CD1c-positive myeloid dendritic cell (primary cell): ENCODE measurements around the gene BTBD9.
A peak's percentile ranks its signal among the peaks of the same experiment; 100 is the strongest.

Experiments
- DNase-seq: peaks from one replicate; pipeline ENCODE4 v3.0.0-alpha.2; 2016; ENCODE audit errors: extremely low spot score

BTBD9 gene

DNA sequence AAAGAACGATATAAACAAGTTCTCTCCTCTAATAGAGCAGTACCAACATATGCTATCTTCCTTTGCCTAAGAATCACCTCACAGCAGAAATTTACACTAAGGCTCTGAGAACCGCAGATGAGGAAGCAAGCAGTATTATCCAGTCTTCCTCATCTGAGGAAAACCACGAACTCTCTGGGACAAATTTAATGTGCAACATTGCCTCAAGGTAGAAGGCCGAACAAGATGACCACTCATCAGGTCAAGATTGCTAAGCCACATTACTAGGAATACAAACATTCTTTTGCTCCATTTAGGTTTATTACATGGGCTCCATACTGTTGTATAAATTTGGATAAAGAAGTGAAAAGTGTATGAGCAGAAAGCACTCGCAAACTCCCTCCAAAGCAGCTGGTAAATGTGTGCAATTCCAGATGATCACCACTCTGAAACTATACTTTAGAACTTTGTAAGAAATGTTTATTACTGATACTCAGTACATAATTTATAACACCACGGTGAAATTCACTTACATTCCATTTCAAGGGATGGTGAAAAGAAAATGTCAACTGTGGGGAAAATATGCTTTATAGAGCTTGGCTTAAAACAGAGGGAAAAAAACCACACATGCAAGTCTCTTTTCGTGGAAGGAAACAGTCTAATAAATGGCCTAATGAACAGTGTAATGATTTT, 398.4 kb downstream of the BTBD9 start:
- DNase-seq = no peak

DNA sequence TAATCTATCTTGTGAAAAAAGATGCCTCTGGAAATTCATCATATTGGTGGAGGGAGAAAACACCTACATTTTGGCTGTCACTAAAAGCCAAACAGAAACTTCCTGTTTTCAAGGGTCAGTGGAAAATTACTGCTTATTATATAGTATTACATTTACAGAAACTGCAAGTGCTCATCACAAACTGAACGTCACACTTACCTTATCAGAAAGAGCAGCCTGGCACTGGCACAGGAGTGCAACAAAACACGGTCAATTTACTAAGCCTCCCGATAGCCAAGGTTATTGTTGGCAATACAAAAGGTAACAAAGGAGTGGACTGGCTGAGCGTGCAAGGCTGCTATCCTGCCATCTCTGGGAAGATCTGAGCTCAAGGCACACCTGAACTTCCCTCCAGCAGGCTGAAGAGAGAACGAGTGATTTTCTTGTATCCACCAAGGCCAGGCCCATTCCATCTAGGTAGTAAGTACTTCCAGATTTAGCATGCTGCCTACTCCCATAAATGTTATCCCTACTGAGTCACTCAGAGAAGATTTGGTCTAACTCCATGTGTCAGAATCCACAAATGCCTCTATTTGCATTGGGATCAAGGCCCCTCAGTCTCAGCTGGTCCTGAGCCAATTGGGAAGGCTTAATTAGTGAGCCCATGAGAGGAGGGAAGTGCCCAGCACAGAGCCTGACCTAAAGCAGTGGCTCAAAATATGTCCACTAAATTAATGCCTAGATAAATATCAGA, 399.8 kb downstream of the BTBD9 start:
- peak; percentile 1 for DNase-seq

DNA sequence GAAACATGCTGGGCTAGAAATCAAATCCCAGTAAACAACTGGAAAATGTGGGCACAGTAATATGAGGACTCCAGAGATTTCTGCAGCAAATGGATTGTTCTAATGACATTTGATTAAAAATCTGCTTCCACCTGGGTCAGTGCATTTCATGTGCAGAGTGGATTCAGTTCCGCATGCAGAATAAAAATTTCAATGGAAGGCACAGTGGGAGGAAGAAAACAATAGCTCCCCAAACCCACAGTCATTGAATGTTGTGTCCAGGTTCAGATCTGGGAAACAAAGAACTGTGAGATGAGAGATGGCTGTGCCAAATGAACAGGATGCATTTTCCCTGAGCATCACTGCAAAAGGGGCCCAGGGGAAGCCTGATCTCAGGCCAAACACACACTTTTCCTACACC, 403.1 kb downstream of the BTBD9 start:
- no peak for DNase-seq

- DNase-seq = no peak
Observed at GRCh38 chr6:38234934-38235682, 404.6 kb downstream of the BTBD9 start.

GRCh38 chr6:38234141-38234540, 405.6 kb downstream of the BTBD9 start:
- DNase-seq = no peak

DNA sequence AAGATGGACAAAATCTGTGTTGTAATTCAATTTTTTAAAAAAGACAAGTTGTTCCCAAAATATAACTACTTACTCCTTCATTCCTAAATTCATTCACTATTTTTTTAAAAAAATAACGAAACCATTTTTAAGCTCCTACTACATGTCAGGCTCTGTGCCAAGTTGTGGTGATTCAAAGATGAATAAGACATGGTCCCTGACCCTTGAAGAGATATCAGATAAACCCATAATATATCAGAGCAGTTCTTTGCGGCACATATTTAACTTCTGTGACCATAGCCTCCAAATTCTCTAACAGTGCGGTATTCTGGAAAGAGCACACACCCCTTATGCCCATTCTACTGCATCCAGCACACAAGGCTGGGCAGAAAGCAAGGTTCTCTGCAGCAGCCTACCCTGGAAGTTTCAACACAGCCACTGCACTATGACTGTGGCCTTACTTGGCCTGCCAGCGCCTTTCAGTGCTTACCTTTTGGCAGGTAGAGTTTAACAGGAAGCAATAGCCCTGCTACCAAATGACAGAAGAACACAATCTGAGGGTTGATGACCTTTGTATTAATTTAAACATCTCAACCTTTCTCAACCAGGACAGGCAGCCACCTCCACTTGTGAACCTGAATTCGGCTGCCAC, 406.5 kb downstream of the BTBD9 start:
- no peak for DNase-seq

- no peak for DNase-seq
Observed at GRCh38 chr6:38225766-38226165, 414.0 kb downstream of the BTBD9 start.

GRCh38 chr6:38221251-38221650, 418.5 kb downstream of the BTBD9 start:
- DNase-seq = no peak

DNA sequence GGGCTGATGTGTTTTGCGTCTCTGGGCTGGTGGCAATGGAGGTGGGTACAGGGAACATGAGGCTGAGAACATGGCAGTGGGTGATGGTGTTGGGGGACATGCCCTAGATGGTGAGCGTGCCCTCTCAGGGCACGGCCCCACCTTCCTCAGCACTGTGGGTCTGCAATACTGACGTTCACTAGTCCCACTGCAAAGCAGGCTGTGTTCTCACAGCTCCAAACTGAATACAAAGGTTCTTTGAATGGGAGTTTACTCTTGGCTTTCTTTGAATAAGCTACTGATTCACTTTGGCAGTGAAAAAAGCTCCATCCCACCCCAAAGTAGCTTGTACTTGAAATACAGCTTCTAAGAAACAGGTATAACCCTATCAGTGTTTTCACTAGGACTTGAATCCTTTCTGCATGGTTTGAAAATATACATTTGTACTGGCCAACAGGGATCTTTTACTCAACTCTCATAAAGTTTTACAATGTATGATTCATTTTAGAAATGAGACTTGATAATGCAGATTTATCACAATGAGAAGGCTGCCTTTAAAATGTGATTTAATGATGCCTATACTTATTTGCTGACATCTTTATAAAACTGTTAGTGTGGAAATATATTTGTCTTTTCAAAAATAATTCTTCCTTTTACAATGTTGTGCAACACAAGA, 419.5 kb downstream of the BTBD9 start:
- no peak for DNase-seq

GRCh38 chr6:38218235-38218634, 421.5 kb downstream of the BTBD9 start:
- no peak for DNase-seq

DNA sequence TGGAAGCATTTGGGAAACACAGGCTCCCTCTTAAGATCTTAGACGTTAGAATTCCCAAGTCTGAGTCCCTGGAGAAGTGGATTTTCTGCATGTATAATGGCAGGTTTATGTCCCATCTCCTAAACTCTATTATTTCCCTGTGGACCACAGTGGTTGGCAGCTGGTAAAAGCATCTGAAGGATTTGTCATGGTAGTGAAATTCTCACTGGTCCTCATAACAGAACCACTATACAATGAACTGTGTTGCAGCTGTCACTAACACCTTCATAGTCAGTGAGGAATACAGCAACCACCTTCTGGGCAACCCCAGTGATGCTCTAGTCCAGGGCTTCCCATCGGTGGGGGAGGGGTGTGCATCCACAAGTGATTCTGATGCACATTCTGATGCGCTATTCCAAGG, 423.3 kb downstream of the BTBD9 start:
- DNase-seq = no peak

DNA sequence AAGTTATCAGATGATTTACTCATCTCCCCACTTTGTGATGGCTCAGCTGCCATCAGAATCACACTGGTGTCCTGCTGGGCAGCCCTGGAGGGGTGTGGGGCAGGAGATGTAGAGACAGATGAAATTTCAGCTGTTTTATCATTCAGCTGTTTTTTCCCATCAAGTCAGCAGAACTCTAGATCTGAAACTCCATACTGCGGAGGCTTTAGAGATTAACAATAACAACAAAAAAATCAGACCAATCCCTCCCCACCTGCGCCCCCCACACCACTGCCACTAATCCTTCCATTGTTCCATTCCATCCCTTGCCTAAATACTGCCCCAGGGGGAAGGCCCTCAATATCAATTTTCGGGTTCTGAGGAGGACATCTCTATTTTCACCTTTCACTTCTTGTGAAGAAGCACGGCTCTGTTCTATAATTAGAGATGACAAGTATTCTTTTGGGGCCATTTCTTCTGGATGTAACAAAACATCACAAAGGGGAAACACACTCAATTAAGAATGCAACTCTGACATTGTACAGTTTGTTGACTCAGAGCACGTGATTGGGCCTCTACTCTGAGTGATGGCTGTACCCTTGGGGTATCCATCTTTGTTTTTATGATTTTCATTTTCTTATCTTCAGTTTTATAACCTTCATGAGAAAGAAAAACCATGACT, 423.9 kb downstream of the BTBD9 start:
- no peak for DNase-seq

DNA sequence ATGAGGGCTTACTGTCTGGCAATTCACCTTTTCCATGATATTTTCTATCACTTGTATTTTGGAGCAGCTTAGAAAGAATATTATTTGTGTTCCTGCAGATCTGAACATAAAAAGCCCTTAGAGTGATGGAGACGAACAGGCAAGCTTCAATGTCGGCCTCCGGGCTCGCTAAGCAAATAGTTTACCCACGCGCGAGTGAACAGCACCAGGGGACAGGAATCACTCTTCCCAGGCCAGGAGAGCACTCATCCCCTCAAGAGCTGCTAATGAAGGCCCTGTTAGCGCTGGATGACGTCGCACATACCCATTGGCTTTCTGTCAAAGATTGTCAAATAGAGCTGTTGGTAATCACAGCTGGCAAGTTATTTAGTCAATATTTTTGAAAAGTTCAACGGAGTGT, 424.5 kb downstream of the BTBD9 start:
- DNase-seq = no peak

DNA sequence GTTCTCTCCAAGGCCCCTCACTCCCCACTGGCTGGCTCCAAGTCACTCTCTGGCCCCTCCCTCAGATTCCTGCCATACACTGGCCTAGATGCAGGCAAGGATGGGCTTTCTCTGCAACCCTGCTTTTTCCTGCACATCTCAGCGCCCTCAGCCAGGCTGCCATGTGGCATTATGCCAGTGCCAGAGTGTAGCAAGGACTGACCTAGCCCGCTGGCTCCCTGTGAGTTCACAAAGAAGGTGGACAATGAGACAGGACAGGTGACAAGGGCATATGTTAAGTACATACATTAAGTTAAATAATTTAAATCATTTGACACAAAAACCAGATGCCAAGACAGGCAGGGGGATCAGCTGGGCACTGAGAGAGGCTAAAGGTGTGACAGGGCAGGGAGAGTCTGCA, 425.6 kb downstream of the BTBD9 start:
- no peak for DNase-seq

DNA sequence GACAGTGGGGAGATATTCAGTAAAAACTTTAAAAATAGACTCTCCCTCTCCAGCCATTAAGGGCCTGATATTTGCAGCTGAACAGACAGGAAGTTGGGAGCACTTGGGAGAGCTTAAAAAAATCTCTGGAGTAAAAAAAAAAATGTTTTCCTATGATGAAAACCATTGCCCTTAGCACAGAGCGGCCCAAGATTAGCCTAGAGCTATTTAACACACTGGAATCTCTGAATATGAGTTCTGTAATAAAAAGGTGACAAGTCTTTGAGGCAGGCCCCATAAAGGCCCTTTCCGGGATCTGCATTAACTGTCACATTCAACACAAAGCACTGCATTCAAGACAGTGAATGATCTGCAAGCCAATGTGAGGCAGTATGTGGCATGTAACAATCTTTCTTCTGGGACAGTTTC, 426.5 kb downstream of the BTBD9 start:
- DNase-seq = no peak

DNA sequence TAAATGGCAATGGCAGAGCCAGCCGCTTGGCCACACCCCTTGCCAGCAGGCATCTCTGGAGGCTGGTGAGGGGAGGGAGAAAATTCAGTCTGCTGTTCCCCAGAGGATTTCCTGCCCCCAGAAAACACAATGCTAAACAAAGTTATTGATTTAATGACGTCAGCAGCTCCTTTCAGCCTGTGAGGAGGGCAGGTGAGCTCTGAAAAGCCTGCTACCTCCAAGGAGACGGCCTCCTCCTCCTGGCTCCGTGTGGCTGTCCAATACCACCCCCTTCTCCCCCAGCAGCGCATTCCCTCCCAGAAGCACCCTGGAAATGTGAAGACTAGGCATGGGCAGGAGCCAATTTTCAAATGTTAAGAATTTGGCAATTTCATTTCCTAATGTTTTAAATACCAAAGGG, 427.1 kb downstream of the BTBD9 start:
- DNase-seq = no peak

GRCh38 chr6:38212116-38212515, 427.6 kb downstream of the BTBD9 start:
- DNase-seq = no peak

GRCh38 chr6:38209371-38210260, 430.1 kb downstream of the BTBD9 start:
- no peak for DNase-seq

- no peak for DNase-seq
Observed at GRCh38 chr6:38208028-38208427, 431.7 kb downstream of the BTBD9 start.

- DNase-seq = no peak
Observed at GRCh38 chr6:38207375-38207774, 432.4 kb downstream of the BTBD9 start.
